Ovary (tissue), 3 donors: ENCODE results near the gene ATXN8OS.

ENCODE experiments used
- CTCF ChIP-seq, 3 donors: fragments of 450-650 bp in 2 of 3; fragments of 200-600 bp in 1 of 3; IDR thresholded peaks; one replicate each; pipeline versions ENCODE4 v1.5.1 to v1.8.0; 2016 to 2022; ENCODE audit warnings: antibody characterized with exemption in 3 of 3, mild to moderate bottlenecking in 1 of 3
- EP300 ChIP-seq: sonication (generic); formaldehyde crosslinking; IDR thresholded peaks from one replicate; pipeline ENCODE4 v1.6.1; 2017; ENCODE audit warnings: antibody characterized with exemption
- POLR2A ChIP-seq: fragments of 450-650 bp; IDR thresholded peaks from one replicate; pipeline ENCODE4 v1.6.1; 2017; ENCODE audit warnings: antibody characterized with exemption, mild to moderate bottlenecking, moderate library complexity
- donor health status: DM: no; HTN: no; CAD: no.

GRCh38 chr13:70080012-70080411 is 27.6 kb upstream of the ATXN8OS start:
- no peak for TF ChIP-seq CTCF (IDR thresholded peaks at IDR 0.05)
- no peak for TF ChIP-seq POLR2A
- no peak for TF ChIP-seq EP300
